Gastrocnemius medialis (tissue), 4 donors: ENCODE data around the gene EPB41L4B. TPM values are rescaled to one million over a fixed set of nuclear protein-coding genes. Genes with fewer than 3 reads are reported as not detected.

Experiments used
- ATAC-seq, 2 donors: fragments of 150-250 bp; one replicate each; pipeline ENCODE4 v1.9.1; 2016
- DNase-seq, 2 donors: peaks; one replicate each; pipeline ENCODE4 v3.0.0-alpha.2; 2019
- H3K27ac ChIP-seq, 4 donors: fragments of 200-600 bp; sonication (generic); 1 replicate in 1 of 4; 2 replicates in 3 of 4; pipeline ENCODE4 v1.5.1; 2016 to 2018; ENCODE audit warnings: mild to moderate bottlenecking in 2 of 4, moderate library complexity in 1 of 4
- H3K27me3 ChIP-seq, 3 donors: fragments of 200-600 bp; sonication (generic) in 2 of 3; 1 replicate in 1 of 3; 2 replicates in 2 of 3; pipeline versions ENCODE4 v1.5.1 to v1.6.0; 2016 to 2019; ENCODE audit warnings: mild to moderate bottlenecking in 1 of 3, moderate library complexity in 1 of 3
- H3K36me3 ChIP-seq, 2 donors: fragments of 200-600 bp; sonication (generic) in 1 of 2; one replicate each; pipeline ENCODE4 v1.5.1; 2017 to 2018
- H3K4me1 ChIP-seq, 2 donors: fragments of 200-600 bp; sonication (generic) in 1 of 2; one replicate each; pipeline ENCODE4 v1.5.1; 2016 to 2017; ENCODE audit warnings: mild to moderate bottlenecking in 2 of 2
- H3K4me3 ChIP-seq, 4 donors: fragments of 200-600 bp; sonication (generic) in 3 of 4; 1 replicate in 1 of 4; 2 replicates in 3 of 4; pipeline ENCODE4 v1.5.1; 2016 to 2019; ENCODE audit warnings: mild to moderate bottlenecking in 2 of 4
- H3K9me3 ChIP-seq, 3 donors: fragments of 200-600 bp; sonication (generic) in 2 of 3; 1 replicate in 1 of 3; 2 replicates in 2 of 3; pipeline ENCODE4 v1.5.1; 2016 to 2019
- CTCF ChIP-seq, 5 experiments: fragments of 450-650 bp in 3 of 5; fragments of 200-600 bp in 2 of 5; sonication (generic) in 2 of 5; IDR thresholded peaks in 4 of 5; conservative IDR thresholded peaks in 1 of 5; 1 replicate in 4 of 5; 2 replicates in 1 of 5; pipeline ENCODE4 v1.5.1; 2016 to 2019; ENCODE audit warnings: antibody characterized with exemption in 5 of 5, mild to moderate bottlenecking in 3 of 5, moderate library complexity in 3 of 5
- POLR2A ChIP-seq, 2 donors: fragments of 450-650 bp; IDR thresholded peaks; one replicate each; pipeline ENCODE4 v1.6.1; 2017; ENCODE audit warnings: antibody characterized with exemption in 2 of 2, mild to moderate bottlenecking in 2 of 2, moderate library complexity in 2 of 2
- in situ Hi-C, 4 donors: fragments of 200-750 bp; cut with MboI; loops; one replicate each; pipeline versions ENCODE4 v1.15.0 to v1.8.0; 2017; ENCODE audit warnings: low sequenced_read_pairs in 4 of 4
- intact Hi-C: fragments of 100-400 bp; cut with DNase I; formaldehyde crosslinking; loops from one replicate; pipeline ENCODE4 v1.15.1; 2023; ENCODE audit warnings: low total_unique reads
- total RNA-seq, 4 donors: library from RNA; depleted of rRNA; stranded (reverse); fragments of >200 nt; gene quantifications; one replicate each; pipeline versions ENCODE4 v1.1.0 to v1.2.3, GENCODE V29; 2016

EPB41L4B gene
- total RNA-seq, 4 donors from 2014 or later: 3.8 to 6.9 (median 6.1) TPM

GRCh38 chr9:109325089-109325488 lies 4.2 kb upstream of the EPB41L4B start:
- Histone ChIP-seq H3K4me1 (peaks cover 0 to 5% of the 10 kb centered on the region in 2 donors), H3K36me3 (no peaks in the 10 kb centered on the region), H3K4me3 (no peak overlapping the region), H3K27ac (no peak overlapping the region), H3K27me3 (no peaks in the 10 kb centered on the region), H3K9me3 (no peaks in the 10 kb centered on the region)
- ATAC-seq: no peak
- in situ Hi-C loops (loop anchor here in 1 of 4 donors (10.0 kb wide), 1 partner anchor 80 kb away; no protein-coding TSS in a partner anchor), intact Hi-C loops (no loop called here)
- DNase-seq: no peak
- TF ChIP-seq POLR2A (IDR thresholded peaks at IDR 0.05) (no peak), CTCF (IDR thresholded peaks at IDR 0.05 in 4 of 5, conservative IDR thresholded peaks at IDR 0.05 in 1 of 5) (no peak)

GRCh38 chr9:109323771-109324170 lies 2.9 kb upstream of the EPB41L4B start:
- no peak for DNase-seq
- intact Hi-C loops: no loop called here
- Histone ChIP-seq H3K9me3 (no peaks in the 10 kb centered on the region), H3K36me3 (no peaks in the 10 kb centered on the region), H3K4me1 (peaks cover 0 to 7% of the 10 kb centered on the region in 2 donors), H3K27ac (no peak overlapping the region), H3K27me3 (peaks cover 4 to 7% (median 4%) of the 10 kb centered on the region in 3 donors), H3K4me3 (no peak overlapping the region)
- in situ Hi-C loops: loop anchor here in 1 of 4 donors (10.0 kb wide), 1 partner anchor 79 kb away; no protein-coding TSS in a partner anchor
- no peak for ATAC-seq
- TF ChIP-seq POLR2A (IDR thresholded peaks at IDR 0.05) (no peak), CTCF (IDR thresholded peaks at IDR 0.05 in 4 of 5, conservative IDR thresholded peaks at IDR 0.05 in 1 of 5) (no peak)

GRCh38 chr9:109321727-109322126 lies 868 bp upstream of the EPB41L4B start:
- Histone ChIP-seq H3K27me3 (peaks cover 4 to 7% (median 4%) of the 10 kb centered on the region in 3 donors), H3K9me3 (no peaks in the 10 kb centered on the region), H3K4me3 (no peak overlapping the region), H3K27ac (no peak overlapping the region), H3K36me3 (no peaks in the 10 kb centered on the region), H3K4me1 (peaks cover 7 to 8% of the 10 kb centered on the region in 2 donors)
- TF ChIP-seq POLR2A (IDR thresholded peaks at IDR 0.05) (no peak), CTCF (IDR thresholded peaks at IDR 0.05 in 4 of 5, conservative IDR thresholded peaks at IDR 0.05 in 1 of 5) (no peak)
- no peak for ATAC-seq
- no peak for DNase-seq
- in situ Hi-C loops: loop anchor here in 1 of 4 donors (10.0 kb wide), 1 partner anchor 77 kb away; no protein-coding TSS in a partner anchor
- intact Hi-C loops: loop anchor here (1.0 to 2.0 kb wide), 2 partner anchors 77 to 139 kb away; no protein-coding TSS in a partner anchor

GRCh38 chr9:109320331-109320741 lies 523 bp downstream of the EPB41L4B start:
- ATAC-seq (peak; percentile 17 to 24), DNase-seq (no peak)
- Histone ChIP-seq H3K4me1 (peaks cover 15 to 18% of the 10 kb centered on the region in 2 donors), H3K27ac (no peak overlapping the region), H3K9me3 (no peaks in the 10 kb centered on the region), H3K4me3 (peak overlapping the region in 1 of 4 donors; percentile 56), H3K27me3 (peaks cover 4 to 7% (median 4%) of the 10 kb centered on the region in 3 donors), H3K36me3 (no peaks in the 10 kb centered on the region)
- in situ Hi-C loops: loop anchor here in 1 of 4 donors (10.0 kb wide), 1 partner anchor 76 kb away; no protein-coding TSS in a partner anchor
- no peak for TF ChIP-seq POLR2A (IDR thresholded peaks at IDR 0.05)
- TF ChIP-seq CTCF (IDR thresholded peaks at IDR 0.05 in 4 of 5, conservative IDR thresholded peaks at IDR 0.05 in 1 of 5): no peak
- intact Hi-C loops: loop anchor here (2.0 kb wide), 1 partner anchor 138 kb away; no protein-coding TSS in a partner anchor
